HG03354 (cell line): ENCODE results near the gene JPH4.

Experiments
- ATAC-seq: cut with Tn5 transposase; IDR thresholded peaks from one replicate; pipeline ENCODE4 v1.9.1; 2021; ENCODE audit warnings: mild to moderate bottlenecking; ENCODE audit not compliant: unreplicated experiment, poor library complexity, severe bottlenecking

Gene JPH4

DNA sequence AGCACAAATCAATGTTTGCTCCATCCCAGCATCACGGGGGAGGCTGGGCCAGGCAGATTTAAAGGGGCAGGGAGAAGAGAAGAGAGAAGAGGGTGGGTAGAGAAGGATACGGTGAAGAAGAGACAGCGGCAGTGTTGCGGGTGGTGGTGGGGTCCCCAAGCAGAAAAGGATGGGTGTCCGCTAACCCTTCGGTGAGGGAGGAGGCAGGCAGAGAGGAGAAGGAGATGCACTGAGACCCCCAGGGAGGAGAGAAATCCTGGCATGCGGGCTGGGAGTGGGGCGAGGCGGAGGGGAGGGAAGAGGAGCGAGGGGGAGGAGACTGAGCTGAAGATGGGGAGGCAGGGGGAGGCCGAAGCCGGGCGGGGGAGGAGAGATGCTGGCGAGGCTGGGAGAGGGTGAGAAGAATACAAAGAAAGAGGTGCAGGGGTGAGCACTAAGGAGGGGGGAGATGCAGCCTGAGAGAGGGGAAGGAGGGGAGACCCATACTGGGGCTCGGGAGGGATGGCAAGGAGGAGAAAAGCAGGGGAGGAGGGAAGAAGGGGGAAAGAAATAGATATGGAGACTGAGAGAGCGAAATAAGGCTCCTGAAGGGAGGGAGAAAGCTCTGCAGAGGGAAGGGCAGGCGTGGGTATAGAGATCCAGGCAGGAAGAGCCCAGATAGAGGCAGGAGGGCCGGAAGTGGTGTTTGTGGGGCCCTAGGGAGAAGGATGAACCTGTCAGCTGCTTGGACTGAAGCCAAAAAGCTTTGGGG is at the start of gene JPH4:
JPH4 (minus strand) TSS at position 231 of the 751 bp plus-strand sequence. CDS start 1,337 bp downstream, outside the sequence.
- no peak for ATAC-seq

DNA sequence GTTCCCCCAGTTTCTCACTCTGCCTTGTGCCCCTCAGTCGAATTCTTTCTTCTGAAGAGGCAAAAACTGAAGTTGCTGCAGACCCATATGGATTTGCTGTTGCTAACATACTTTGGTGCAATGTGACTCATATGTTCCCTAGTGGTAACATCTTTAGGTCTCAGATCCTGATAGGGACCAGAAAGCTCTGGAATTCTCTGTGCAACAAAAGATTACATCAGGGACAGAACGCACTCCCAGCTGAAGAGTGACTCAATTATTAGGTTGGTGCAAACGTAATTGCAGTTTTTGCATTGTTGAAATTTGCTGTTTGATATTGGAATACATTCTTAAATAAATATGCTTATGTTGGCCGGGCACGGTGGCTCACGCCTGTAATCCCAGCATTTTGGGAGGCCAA is 49.4 kb upstream of the JPH4 start:
- ATAC-seq: no peak

DNA sequence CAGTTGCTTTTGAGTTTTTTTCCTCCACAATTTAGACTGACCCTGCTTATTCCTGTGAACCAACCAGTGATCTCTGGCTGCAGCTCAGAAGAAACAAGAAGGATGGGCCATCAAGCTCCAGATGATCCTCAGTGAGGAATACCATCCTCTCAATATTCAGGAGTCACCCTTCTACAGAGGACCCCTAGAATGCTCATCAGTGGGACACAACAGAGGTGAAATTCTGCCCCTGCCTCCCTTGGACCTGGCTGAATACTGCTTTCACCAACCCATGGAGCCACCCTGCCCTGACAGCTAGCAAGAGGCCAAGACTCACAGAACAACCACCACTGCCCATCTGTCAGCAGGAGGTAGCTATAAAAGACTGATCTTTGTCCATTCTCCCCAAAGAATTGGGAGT is 48.4 kb upstream of the JPH4 start:
- no peak for ATAC-seq

DNA sequence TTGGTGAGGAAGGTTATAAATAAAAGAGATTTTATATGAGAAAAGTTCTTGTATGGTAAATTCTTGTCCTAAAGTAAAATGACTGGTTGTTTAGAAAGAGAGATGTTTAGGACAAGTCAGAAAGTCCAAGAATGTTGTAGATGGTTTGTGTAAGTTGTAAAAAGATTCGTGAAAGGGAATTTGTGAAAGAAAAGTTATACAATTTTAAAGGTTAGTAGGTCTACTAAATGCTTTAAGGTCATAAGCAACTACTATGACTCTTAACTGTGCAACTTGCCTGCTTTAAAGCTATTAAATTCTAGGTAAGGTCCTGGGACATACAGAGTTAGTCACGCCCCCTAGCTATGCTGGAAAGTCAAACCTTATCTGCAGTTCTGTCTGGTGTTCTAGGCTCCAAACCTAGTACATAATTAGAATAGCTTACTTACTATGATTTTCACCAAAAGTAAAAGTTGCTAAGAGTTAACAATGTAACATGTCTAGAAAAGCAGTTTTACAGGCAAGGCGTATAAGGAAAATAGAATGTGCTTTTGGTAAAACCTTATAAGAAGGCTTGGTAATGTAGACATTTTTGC is 46.3 kb upstream of the JPH4 start:
- ATAC-seq: no peak

DNA sequence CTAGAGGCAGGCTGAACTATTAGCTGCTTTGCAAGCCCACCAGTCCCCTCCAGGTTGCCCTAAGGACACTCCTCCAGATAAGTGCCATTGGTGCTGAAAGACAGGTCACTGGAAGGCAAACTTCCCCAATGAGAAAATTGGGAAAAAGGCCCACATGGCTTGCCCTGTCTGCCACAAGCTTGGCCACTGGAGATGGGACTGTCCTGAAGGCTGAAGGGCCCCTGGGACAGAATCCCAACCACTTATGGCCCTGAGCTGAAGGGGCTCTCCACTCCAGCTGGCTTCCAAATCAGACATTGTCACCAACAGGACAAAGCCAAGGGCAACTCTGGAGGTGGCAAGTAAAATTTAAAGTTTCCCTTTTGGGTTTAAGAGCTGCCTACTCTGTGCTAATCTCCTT is 45.4 kb upstream of the JPH4 start:
- no peak for ATAC-seq

DNA sequence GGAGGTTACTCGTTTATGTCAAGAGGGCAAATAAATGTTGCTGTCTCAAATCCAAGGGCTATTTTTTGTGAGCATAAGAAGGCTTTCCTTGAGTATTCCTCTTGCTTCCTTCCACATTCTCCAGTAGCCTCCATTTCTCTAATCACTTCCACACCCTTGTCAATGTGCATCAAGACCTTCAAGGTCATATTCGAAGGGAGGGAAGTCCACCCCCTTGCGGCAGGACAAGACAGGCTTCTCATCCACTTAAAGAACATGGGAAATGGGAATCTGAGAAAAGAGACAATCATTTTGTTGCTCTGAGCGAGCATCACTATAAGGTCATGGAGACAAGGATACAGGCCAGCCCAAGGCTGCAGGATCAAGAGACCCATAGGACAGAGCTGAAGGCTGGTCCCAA is 44.4 kb upstream of the JPH4 start:
- no peak for ATAC-seq

DNA sequence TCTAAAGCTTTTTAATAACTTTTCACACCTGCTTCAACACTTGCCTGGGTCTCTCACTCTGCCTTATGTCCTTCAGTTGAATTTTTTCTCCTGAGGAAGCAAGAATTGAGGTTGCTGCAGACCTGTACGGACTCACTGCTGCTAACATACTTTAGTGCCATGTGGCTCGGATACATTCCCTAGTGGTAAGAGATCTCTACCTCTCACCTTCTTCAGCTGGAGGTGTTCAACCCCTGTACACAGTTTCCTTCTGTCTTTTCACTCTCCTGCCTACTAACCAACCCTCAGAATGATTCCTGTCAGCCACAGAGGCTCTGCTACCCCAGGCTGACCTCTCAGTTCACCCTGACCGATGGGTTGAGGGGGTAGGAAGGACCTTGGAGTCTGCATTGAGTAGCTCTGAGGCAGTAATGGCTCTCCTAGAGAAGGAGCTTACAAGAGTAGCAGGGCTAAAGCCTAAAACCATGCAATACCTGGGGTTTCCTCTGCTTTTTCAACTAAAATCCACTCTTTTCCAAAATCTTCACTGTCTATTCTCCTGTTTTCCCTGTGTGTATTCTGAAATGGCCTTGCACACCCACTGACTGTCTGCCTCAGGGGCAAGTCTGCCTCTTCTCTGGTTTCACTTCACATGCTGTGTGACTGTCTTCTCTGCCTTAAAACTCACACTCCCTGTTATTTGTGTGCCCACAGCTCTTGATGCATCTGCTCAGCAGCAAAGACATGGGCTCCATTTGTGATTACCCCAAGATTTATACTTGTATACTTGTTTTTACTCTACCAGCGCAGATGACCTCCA is 43.5 kb upstream of the JPH4 start:
- ATAC-seq: no peak

DNA sequence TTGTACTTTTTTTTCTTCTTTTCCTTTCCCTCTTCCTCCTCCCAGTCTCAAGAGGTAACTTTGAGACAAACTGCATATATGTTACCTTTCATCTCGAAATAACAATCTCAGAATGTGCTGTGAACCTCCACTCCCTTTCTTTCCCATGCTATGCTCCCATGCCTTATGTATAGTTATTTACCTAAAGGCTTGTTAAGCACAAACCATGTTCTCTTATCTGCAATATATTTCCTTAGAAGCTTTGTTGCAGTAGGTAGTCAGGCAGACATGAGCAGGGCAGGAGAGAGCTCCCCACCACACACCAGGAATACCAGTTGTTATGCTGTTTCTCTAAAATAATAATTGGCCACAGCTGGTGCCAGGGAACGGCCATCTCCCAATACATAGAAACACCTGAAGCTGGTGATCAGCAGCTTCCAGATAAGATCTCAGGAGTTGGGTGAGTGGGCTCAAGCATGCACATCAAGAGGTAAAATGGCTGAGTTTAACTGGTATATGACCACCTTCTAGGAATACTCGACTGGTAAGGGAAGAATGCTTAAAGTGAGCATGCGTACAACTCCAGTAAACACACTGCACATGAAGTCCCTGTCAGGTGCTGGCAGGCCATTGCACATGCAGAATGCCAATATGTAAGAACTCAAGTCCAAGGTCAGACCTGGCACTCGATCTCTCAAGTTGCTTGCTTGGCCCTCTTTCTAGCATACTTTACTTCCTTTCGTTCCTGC is 42.8 kb upstream of the JPH4 start:
- no peak for ATAC-seq

DNA sequence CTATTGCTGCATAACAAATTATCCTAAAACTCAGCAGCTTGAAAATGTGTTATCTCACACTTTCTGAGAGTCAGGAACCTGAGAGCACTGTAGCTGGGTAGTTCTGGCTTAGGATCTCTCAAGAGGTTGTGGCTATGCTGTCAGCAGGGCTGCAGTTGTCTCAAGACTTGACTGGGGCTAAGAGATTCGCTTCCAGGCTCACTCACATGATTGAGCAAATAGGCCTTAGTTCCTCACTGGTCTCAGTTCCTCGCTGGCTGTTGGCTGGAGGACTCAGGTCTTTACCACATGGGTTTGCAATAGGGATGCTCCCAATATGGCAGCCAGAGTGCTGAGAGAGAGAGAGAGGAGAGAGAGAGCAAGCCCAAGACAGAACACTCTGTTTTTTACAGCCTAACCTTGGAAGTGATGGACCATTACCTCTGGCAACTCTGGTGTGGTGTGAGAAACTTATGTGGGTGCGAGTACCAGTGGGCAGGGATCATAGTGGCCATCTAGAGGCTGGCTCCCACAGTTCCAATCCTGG is 41.6 kb upstream of the JPH4 start:
- ATAC-seq: no peak

DNA sequence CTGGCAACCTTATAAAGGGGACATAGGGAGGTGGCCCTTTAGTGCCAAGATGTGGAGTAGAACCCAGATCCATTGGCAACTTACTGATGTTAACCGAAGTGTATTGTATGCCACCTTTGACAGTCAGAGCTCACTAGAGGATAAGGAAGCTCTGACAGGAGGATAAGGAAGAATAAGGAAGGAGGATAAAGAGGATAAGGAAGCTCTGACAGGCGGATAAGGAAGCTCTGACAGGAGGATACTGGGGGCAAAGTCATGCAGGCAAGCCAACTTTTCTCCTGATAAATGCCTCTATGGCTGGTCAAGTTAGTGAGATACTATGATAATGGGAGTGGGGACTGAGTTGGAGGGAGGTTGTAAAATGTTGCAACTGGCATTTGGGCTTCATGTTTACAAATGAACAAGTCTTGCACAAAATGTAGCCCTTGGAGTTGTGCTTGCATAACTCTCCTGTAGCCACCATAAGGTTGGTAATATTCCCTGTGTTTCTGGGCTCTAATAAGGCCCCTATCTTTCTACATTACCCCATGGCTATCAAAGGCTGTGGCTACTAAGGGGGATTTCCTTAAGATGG is 39.9 kb upstream of the JPH4 start:
- ATAC-seq: no peak

DNA sequence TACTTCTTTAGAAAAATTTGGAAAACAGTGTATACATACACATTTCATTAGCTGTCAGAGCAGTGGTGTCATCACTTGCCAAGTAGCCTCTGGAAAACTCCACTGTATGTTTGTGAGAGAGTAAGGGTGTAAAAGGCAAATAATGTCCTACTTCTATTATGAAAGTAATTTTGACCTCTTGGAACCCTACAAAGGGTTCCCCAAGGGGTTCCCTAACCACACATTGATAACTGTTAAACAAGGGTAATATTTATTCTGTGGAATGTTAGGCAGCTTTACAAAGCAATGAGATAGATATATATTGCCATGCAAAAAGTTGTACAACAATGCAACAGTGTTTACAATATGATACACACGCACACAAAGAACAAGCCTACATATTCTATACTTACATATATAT is 38.9 kb upstream of the JPH4 start:
- no peak for ATAC-seq

DNA sequence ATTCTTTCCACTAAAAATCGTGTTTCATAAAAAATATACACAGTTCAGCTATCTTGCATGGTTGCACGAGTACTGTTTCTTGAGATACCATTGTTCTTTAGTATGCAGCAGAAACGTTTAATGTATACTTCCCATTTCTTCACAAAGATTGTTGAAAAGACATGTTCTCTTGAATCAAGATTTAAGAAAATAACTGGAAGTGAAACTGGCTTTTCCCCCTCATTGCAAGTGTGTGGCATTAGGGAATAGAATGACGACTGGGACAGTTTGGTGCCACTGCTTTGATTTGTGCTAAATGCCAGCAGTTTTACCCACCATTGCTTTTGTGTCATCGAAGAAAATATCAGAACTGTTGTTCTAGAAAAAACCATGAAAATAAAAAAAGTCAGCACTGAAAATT is 37.3 kb upstream of the JPH4 start:
- no peak for ATAC-seq

DNA sequence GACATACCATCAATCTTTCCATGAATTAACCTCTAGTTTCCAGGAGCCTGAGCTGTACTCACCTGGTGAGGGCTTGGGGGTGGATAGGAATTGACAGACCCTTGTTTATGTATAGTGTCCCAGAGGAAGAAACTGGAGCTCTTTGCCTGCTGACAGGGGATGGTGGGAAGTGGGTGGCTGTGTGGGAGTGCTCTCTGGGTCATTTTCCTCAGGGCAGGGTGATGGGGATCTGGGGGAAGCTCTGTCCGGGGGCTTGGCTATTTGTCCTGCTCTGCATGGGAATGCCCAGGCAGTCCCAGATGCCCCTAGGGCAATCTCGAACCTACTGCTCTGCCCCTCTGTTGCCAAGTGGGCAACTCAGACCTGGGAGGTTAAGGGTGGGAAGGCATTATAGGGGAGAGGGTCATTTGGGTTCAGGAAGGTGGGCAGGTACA is 35.8 kb upstream of the JPH4 start:
- no peak for ATAC-seq

DNA sequence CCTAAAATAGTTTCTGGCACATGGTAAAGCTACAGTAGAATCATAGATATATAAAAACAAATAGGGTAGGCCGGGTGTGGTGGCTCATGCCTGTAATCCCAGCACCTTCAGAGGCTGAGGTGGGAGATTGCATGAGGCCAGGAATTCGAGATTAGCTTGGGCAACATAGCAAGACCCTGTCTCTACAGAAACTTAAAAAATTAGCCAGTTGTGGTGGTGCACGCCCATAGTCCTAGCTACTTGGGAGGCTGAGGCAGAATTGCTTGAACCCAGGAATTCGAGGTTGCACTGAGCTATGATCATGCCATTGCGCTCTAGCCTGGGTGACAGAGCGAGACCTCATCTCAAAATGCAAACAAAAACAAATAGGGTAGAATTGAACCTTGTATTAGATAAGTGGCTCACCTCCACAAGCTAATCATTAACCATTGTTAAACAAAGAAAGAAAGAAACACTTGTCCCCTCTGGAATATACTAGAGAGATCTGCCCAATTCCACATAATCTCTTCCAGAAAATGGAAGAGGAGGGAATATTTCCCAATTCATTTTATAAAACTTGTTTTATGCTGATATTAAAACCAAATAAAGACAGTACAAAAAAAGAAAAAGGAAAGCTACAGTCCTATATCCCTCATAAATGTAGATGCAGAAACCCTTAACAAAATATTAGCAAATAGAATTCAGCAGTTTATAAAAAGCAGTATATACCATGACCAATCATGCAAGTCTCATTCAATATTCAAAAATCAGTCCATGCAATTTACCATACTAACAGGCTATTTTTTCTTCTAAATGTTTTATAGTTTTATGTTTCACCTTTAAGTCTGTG is 34.9 kb upstream of the JPH4 start:
- no peak for ATAC-seq

DNA sequence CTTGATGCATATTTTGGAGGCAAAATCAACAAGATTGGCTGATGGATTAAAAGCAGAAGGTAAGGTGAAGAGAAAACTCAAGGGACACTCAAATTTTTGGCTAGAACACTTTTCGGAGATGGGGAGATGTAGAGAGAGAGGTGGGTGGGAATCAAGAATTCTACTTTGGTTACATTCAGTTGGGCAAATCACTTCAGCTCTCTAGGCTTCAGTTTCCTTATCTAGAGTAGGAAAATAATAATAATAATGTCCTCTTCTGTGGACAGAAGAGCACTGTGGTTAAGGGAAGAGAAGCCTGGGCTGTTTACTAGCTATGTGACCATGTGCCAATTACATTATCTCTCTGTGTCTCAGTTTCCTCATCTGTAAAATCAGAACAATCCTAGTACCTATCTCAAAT is 34.2 kb upstream of the JPH4 start:
- no peak for ATAC-seq

DNA sequence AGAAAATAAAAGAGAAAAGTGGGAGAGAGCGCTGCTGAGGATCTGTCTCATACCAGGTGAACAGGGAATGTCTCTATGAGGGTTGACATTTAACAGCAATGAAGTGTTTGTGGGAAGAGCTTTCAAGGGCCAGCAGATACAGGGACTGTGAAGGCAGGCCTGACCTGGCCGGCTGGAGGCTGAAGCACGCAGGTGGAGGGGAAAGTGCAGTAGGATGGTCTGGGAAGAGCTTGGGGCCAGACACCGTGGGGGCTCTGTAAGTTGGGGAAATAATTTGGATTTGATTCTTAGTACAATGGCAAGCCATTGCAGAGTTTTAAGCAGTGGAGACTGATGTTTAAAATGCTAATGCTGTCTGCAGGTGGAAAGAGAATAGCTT is 33.8 kb upstream of the JPH4 start:
- no peak for ATAC-seq

DNA sequence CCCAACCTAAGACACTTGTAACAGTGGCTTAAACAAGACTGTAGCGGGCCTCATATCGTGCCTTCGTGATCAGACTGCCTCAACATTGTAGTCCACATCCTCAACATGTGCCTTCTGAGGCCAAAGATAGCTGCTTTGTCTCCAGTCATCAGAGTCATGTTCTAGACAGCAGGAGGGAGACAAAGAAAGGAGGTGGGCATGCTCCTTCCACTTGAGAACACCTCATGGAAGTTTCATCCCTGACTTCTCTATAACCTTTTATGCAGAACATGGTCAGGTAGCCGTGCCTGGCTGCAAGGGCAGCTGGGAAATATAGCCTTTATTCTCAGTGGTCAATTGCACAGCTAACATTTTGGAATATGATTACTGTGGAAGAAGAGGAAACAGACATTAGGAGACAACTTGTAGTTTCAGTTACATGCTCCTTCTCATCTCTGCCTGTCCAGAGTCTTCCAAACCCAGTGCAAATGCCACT is 32.3 kb upstream of the JPH4 start:
- no peak for ATAC-seq

DNA sequence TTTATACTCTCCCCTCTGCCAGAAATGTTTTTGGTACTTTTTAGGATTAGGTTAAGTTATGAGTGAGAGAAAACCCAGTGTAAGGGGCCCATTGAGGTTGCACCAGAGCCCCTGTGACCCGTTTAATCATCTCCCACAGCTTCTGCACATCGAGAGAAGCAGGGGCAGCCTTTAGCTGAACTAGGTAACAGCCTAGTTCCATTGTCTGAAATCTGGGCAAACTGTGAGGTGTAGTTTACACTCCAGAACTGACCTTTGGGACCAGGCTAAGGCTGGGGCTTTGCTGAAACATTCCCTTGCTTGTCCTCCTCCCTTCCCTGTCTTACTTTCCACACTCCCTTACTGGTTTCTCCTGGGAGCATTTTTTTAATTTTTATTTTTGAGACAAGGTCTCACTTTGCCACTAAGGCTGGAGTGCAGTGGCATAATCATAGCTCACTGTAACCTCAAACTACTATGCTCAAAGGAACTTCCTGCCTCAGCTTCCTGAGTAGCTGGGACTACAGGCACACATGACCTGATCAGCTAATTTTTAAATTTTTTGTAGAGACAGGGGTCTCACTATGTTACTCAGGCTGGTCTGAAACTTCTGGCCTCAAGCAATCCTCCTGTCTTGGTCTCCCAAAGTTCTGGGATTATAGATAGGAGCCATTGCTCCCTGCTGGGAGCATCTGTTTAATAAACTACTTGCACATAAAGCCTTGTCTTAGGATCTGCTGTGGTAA is 31.7 kb upstream of the JPH4 start:
- no peak for ATAC-seq
